OCI-LY7 (cell line): Measurements from ENCODE around the gene JOSD2. TPM values are rescaled to one million over a fixed set of nuclear protein-coding genes. Genes with fewer than 3 reads are reported as not detected.

Source experiments
- BruUV-seq: library from RNA; stranded (reverse); fragments of 400-500 nt; replicated peaks from 2 replicates; lab custom pipeline; 2021; lab: Mats Ljungman, UMichigan
- CTCF ChIA-PET: fragments of 300-600 bp; sonication (Branson Sonifier 250); formaldehyde crosslinking; loops from one replicate; lab custom pipeline; 2022; ENCODE audit warnings: antibody characterized with exemption; ENCODE audit not compliant: unreplicated experiment; lab: Charles Lee
- POLR2A ChIA-PET: fragments of 300-600 bp; sonication (Branson Sonifier 250); formaldehyde crosslinking; loops from one replicate; lab custom pipeline; 2022; ENCODE audit warnings: antibody characterized with exemption; lab: Charles Lee
- DNase-seq: peaks from one replicate; pipeline ENCODE4 v3.0.0-alpha.2; 2015; ENCODE audit warnings: low spot score
- H2AFZ ChIP-seq: fragments of 200-600 bp; sonication (generic), shearing (Covaris generic); 2 replicates; pipeline ENCODE4 v1.6.1; 2014; ENCODE audit warnings: mild to moderate bottlenecking, antibody characterized with exemption, low read length, moderate library complexity
- H3K27ac ChIP-seq: fragments of 200-600 bp; sonication (generic); 2 replicates; pipeline ENCODE4 v1.5.1; 2014; ENCODE audit warnings: mixed run types, low read depth, mild to moderate bottlenecking, moderate library complexity, low read length, inconsistent platforms; ENCODE audit not compliant: poor library complexity, severe bottlenecking
- H3K36me3 ChIP-seq: fragments of 200-600 bp; sonication (generic); 2 replicates; pipeline ENCODE4 v1.6.1; 2014; ENCODE audit warnings: mild to moderate bottlenecking, antibody characterized with exemption, low read length, moderate library complexity, mixed read lengths; ENCODE audit not compliant: insufficient read depth
- H3K4me1 ChIP-seq: fragments of 200-600 bp; sonication (generic); 2 replicates; pipeline ENCODE4 v1.5.1; 2014; ENCODE audit warnings: mild to moderate bottlenecking, low read length; ENCODE audit not compliant: insufficient read depth, poor library complexity, severe bottlenecking
- H3K4me2 ChIP-seq: fragments of 200-600 bp; sonication (generic); 2 replicates; pipeline ENCODE4 v1.6.1; 2014; ENCODE audit warnings: mild to moderate bottlenecking, low read length
- H3K4me3 ChIP-seq: fragments of 200-600 bp; sonication (generic); 2 replicates; pipeline ENCODE4 v1.5.1; 2014; ENCODE audit warnings: mild to moderate bottlenecking, low read depth, low read length; ENCODE audit not compliant: poor library complexity, severe bottlenecking
- H3K79me2 ChIP-seq: fragments of 200-600 bp; sonication (generic); 2 replicates; pipeline ENCODE4 v1.6.1; 2016; ENCODE audit warnings: low read depth, mild to moderate bottlenecking, low read length, moderate library complexity, mixed read lengths; ENCODE audit not compliant: insufficient read depth
- H3K9me2 ChIP-seq: fragments of 200-600 bp; sonication (generic); 2 replicates; pipeline ENCODE4 v1.6.1; 2016; ENCODE audit warnings: mild to moderate bottlenecking, low read length, mixed read lengths; ENCODE audit not compliant: insufficient read depth
- H3K9me3 ChIP-seq: fragments of 200-600 bp; sonication (generic); 2 replicates; pipeline ENCODE4 v1.6.1; 2014; ENCODE audit warnings: mild to moderate bottlenecking, mixed run types, low read length, mixed read lengths
- H4K20me1 ChIP-seq: fragments of 200-600 bp; sonication (generic); 2 replicates; pipeline ENCODE4 v1.6.1; 2014; ENCODE audit warnings: mild to moderate bottlenecking, antibody characterized with exemption, low read length, moderate library complexity, mixed read lengths; ENCODE audit not compliant: insufficient read depth
- EZH2phosphoT487 ChIP-seq: fragments of 200-600 bp; sonication (generic); IDR thresholded peaks from 2 replicates; pipeline ENCODE4 v1.6.1; 2018; ENCODE audit warnings: low read depth, borderline replicate concordance, mild to moderate bottlenecking, mixed run types, antibody characterized with exemption, low read length, moderate library complexity, mixed read lengths
- intact Hi-C: fragments of 100-400 bp; cut with micrococcal nuclease; formaldehyde crosslinking; loops from one replicate; pipeline ENCODE4 v1.10.0; 2022; ENCODE audit not compliant: unreplicated experiment
- total RNA-seq, 2 experiments: library from RNA; depleted of rRNA in 1 of 2; stranded (reverse); fragments of >200 nt in 1 of 2; shearing (Covaris generic) in 1 of 2; gene quantifications; 2 replicates each; pipeline ENCODE4 v1.2.3, GENCODE V29; 2014 to 2022
- TF ChIP-seq, protein P1 (sequence below): fragments of 200-600 bp; sonication (generic); conservative IDR thresholded peaks from 2 replicates; pipeline ENCODE4 v1.5.1; 2014; ENCODE audit warnings: mild to moderate bottlenecking, antibody characterized with exemption, low read length, moderate library complexity, mixed read lengths

Gene JOSD2
- total RNA-seq, 2 experiments from 2014 or later, result 13.0 to 17.8 TPM

DNA sequence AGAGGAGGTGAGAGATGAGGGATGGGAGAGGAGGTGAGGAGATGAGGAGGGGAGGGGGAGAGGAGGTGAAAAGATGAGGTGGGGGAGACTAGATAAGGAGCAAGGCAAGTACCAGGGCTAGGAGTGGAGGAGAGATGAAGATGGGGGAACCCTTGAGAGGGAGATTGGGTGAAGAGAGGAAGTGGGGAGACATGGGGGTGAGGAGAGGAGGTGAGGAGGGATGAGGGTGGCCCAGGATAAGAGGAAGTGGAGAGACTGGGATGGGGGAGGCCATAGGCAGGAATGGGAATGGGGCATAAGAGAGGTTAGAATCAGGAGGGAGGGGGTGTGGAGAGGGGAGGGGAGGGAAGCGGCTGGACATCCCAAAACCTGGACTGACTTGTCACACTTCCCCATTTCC is 51.4 kb downstream of the JOSD2 start:
- intact Hi-C loops, result no loop called here
- Histone ChIP-seq H3K79me2 (no peaks in the 10 kb centered on the region), H4K20me1 (no peaks in the 10 kb centered on the region), H3K27ac (peak overlapping the region; percentile 81), H3K36me3 (no peaks in the 10 kb centered on the region), H3K9me2 (no peaks in the 10 kb centered on the region), H3K4me2 (peak overlapping the region; percentile 56), H3K4me1 (peaks cover 25% of the 10 kb centered on the region), H2AFZ (peak overlapping the region; percentile 47), H3K9me3 (no peaks in the 10 kb centered on the region), H3K4me3 (peak overlapping the region; percentile 26)
- ChIA-PET POLR2A (no interaction called here), CTCF (interaction anchor here (0.6 kb wide), 1 partner anchor 24 kb away, joined by 3 read pairs; no protein-coding TSS in a partner anchor)
- TF ChIP-seq, protein P1, sequence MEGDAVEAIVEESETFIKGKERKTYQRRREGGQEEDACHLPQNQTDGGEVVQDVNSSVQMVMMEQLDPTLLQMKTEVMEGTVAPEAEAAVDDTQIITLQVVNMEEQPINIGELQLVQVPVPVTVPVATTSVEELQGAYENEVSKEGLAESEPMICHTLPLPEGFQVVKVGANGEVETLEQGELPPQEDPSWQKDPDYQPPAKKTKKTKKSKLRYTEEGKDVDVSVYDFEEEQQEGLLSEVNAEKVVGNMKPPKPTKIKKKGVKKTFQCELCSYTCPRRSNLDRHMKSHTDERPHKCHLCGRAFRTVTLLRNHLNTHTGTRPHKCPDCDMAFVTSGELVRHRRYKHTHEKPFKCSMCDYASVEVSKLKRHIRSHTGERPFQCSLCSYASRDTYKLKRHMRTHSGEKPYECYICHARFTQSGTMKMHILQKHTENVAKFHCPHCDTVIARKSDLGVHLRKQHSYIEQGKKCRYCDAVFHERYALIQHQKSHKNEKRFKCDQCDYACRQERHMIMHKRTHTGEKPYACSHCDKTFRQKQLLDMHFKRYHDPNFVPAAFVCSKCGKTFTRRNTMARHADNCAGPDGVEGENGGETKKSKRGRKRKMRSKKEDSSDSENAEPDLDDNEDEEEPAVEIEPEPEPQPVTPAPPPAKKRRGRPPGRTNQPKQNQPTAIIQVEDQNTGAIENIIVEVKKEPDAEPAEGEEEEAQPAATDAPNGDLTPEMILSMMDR, result no peak
- TF ChIP-seq EZH2phosphoT487, result no peak
- no TSS peak for BruUV-seq
- DNase-seq, result no peak

DNA sequence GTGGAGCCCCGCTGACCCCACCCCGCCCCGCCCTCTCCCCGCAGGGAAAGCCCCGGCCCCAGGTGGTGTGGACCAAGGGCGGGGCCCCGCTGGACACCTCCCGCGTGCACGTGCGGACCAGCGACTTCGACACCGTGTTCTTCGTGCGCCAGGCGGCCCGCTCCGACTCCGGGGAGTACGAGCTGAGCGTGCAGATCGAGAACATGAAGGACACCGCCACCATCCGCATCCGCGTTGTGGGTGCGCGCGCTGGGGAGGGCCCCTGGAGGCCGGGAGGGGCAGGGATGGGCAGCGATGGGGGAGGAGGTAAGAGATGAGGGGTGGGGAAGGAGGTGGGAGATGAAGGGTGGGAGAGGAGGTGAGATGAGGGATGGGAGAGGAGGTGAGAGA is 51.9 kb downstream of the JOSD2 start:
- no peak overlapping the region for H2AFZ ChIP-seq
- H3K4me3 ChIP-seq, result no peak overlapping the region
- H3K79me2 ChIP-seq, result no peaks in the 10 kb centered on the region
- H3K4me1 ChIP-seq, result peaks cover 25% of the 10 kb centered on the region
- H4K20me1 ChIP-seq, result no peaks in the 10 kb centered on the region
- TF ChIP-seq, protein P1, result no peak
- TF ChIP-seq EZH2phosphoT487, result no peak
- H3K36me3 ChIP-seq, result no peaks in the 10 kb centered on the region
- no peak overlapping the region for H3K4me2 ChIP-seq
- H3K9me3 ChIP-seq, result no peaks in the 10 kb centered on the region
- DNase-seq, result no peak
- no peak overlapping the region for H3K27ac ChIP-seq
- CTCF ChIA-PET, result no interaction called here
- intact Hi-C loops, result no loop called here
- no peaks in the 10 kb centered on the region for H3K9me2 ChIP-seq
- POLR2A ChIA-PET, result no interaction called here
- no TSS peak for BruUV-seq

DNA sequence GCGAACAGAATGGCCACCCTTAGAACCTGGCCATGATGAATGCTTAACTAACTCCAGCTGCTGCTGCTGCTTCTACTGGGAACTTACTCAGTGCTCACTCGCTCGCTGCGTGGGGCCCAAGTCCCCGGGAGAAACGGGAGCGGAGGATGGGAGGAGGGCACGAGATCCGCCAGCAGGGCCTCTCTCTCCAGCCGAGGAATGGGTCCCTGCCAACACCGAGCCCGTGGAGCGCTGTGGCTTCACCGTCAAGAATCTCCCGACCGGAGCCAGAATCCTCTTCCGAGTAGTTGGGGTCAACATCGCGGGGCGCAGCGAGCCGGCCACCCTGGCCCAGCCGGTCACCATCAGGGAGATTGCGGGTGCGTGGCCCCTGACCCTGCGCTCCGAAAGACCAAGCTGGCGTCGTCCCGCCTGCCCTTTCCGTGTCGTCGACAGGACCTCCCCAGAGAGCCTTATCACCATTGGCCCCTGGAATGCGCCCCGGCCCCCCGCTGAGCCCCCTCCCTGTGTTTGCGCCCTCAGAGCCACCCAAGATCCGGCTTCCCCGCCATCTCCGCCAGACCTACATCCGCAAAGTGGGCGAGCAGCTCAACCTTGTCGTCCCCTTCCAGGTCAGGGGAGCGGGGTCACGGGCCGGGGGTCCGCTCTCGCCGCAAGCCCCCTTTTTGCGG is 52.5 kb downstream of the JOSD2 start:
- no peak for DNase-seq
- intact Hi-C loops, result no loop called here
- H3K79me2 ChIP-seq, result no peaks in the 10 kb centered on the region
- H3K27ac ChIP-seq, result no peak overlapping the region
- POLR2A ChIA-PET, result no interaction called here
- no peaks in the 10 kb centered on the region for H3K36me3 ChIP-seq
- no TSS peak for BruUV-seq
- peaks cover 25% of the 10 kb centered on the region for H3K4me1 ChIP-seq
- H3K9me3 ChIP-seq, result no peaks in the 10 kb centered on the region
- H3K4me2 ChIP-seq, result no peak overlapping the region
- no peak overlapping the region for H3K4me3 ChIP-seq
- TF ChIP-seq, protein P1, result no peak
- TF ChIP-seq EZH2phosphoT487, result no peak
- no peaks in the 10 kb centered on the region for H4K20me1 ChIP-seq
- no peaks in the 10 kb centered on the region for H3K9me2 ChIP-seq
- CTCF ChIA-PET, result no interaction called here
- H2AFZ ChIP-seq, result no peak overlapping the region
